Cardiac fibroblast (primary cell): ENCODE data around the gene PTH2.

Source experiments
- DNase-seq, 2 donors: peaks; one replicate each; pipeline versions ENCODE4 v3.0.0 to v3.0.0-alpha.2; 2010; ENCODE audit warnings: low read depth in 2 of 2
- H3K4me3 ChIP-seq, 2 donors: replicated peaks in 1 of 2; 1 replicate in 1 of 2; 2 replicates in 1 of 2; pipeline ENCODE4 v1.5.1; 2011; ENCODE audit warnings: low read depth in 2 of 2, low read length in 2 of 2, mild to moderate bottlenecking in 2 of 2, moderate library complexity in 1 of 2
- CTCF ChIP-seq: IDR thresholded peaks from one replicate; pipeline ENCODE4 v1.5.1; 2011; ENCODE audit warnings: low read depth, mild to moderate bottlenecking, low read length, inconsistent platforms

The PTH2 gene

GRCh38 chr19:49442354-49442753 is 19.1 kb upstream of the PTH2 start:
- TF ChIP-seq CTCF: no peak
- peak overlapping the region in 1 of 2 donors; percentile 32 for H3K4me3 ChIP-seq
- DNase-seq: no peak

GRCh38 chr19:49441960-49442350 is 18.7 kb upstream of the PTH2 start:
- no peak overlapping the region for H3K4me3 ChIP-seq
- TF ChIP-seq CTCF: no peak
- DNase-seq: no peak

- DNase-seq: no peak
- no peak for TF ChIP-seq CTCF
- H3K4me3 ChIP-seq: peak within 1 kb of the TSS; percentile 3 to 32
These were observed 18.1 kb upstream of the PTH2 start, which contains the start of gene SLC17A7 for GRCh38 chr19:49441210-49441959. SLC17A7 (minus strand) TSS chr19:49441527; CDS start chr19:49441379, 148 bp downstream.

- no peak for DNase-seq
- H3K4me3 ChIP-seq: peak overlapping the region in 1 of 2 donors; percentile 3
- TF ChIP-seq CTCF: no peak
These were observed 17.4 kb upstream of the PTH2 start for GRCh38 chr19:49440439-49441209.

- TF ChIP-seq CTCF: no peak
- H3K4me3 ChIP-seq: no peak overlapping the region
- DNase-seq: no peak
These were observed 16.6 kb upstream of the PTH2 start for GRCh38 chr19:49439836-49440235.

GRCh38 chr19:49438261-49438660 is 15.0 kb upstream of the PTH2 start:
- no peak overlapping the region for H3K4me3 ChIP-seq
- no peak for TF ChIP-seq CTCF
- DNase-seq: no peak
